GM21381 (cell line): ENCODE results near the gene MRPS33.
"Not testable (repeated sequence)": the region's sequence is repeated elsewhere in the genome, so short reads cannot be mapped to it uniquely, and the experiment has no call there.

Experiments
- ATAC-seq: cut with Tn5 transposase; IDR thresholded peaks from one replicate; pipeline ENCODE4 v1.9.1; 2021; ENCODE audit warnings: mild to moderate bottlenecking, moderate library complexity; ENCODE audit not compliant: unreplicated experiment

The MRPS33 gene

DNA sequence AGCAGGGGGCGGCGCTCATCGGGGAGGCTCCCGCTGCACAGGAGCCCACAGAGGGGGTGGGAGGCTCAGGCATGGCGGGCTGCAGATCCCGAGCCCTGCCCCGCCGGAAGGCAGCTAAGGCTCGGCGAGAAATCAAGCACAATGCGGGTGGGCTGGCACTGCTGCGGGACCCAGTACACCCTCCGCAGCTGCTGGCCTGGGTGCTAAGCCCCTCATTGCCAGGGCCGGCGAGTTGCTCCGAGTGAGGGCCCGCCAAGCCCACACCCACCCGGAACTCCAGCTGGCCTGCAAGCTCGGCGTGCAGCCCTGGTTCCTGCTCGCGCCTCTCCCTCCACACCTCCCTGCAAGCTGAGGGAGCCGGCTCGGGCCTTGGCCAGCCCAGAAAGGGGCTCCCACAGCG lies 57.8 kb downstream of the MRPS33 start:
- not testable (repeated sequence) for ATAC-seq
